K562 (cell line): ENCODE measurements around the gene DCUN1D3. TPM values are rescaled to one million over a fixed set of nuclear protein-coding genes. Genes with fewer than 3 reads are reported as not detected.

ENCODE experiments used
- ATAC-seq: fragments of 200-7000 bp; cut with Tn5 transposase; 3 replicates; pipeline ENCODE4 v1.9.1; 2020; ENCODE audit warnings: moderate library complexity
- BruUV-seq: library from RNA; stranded (reverse); fragments of 400-500 nt; replicated peaks from 2 replicates; lab custom pipeline; 2021; lab: Mats Ljungman, UMichigan
- CTCF ChIA-PET: fragments of 300-600 bp; formaldehyde crosslinking; extraction: SDS; loops from one replicate; lab custom pipeline; 2021; ENCODE audit warnings: low intra/inter-chr PET ratio; lab: Yijun Ruan, JAX
- POLR2A ChIA-PET: fragments of 300-600, 350-650 bp; sonication (Branson Sonifier 250); formaldehyde crosslinking; extraction: SDS; loops from one replicate; lab custom pipeline; 2021; ENCODE audit warnings: antibody characterized with exemption, inconsistent platforms; lab: Yijun Ruan, JAX
- DNase-seq, 4 experiments: peaks; one replicate each; pipeline versions ENCODE4 v3.0.0 to v3.0.0-alpha.2; 2011 to 2018; ENCODE audit warnings: low spot score in 3 of 4, mixed read lengths in 3 of 4; ENCODE audit errors: extremely low read depth in 1 of 4
- FAIRE-seq: peaks from 2 replicates; lab custom pipeline; 2011; peaks lifted over from hg19 to GRCh38; lab: Jason Lieb, UNC
- H2AFZ ChIP-seq: 2 replicates; pipeline ENCODE4 v1.6.0; 2011; ENCODE audit warnings: low read depth, low read length, control low read depth, inconsistent platforms
- H3K27ac ChIP-seq: fragments of 200-600 bp; 3 replicates; pipeline ENCODE4 v1.8.0; 2011; ENCODE audit warnings: low read depth, mild to moderate bottlenecking, control low read depth, inconsistent platforms, low read length, moderate library complexity, mixed read lengths; ENCODE audit errors: extremely low read depth
- H3K27me3 ChIP-seq, 2 experiments: fragments of 300-600 bp in 1 of 2; 2 replicates in 1 of 2; 3 replicates in 1 of 2; pipeline versions ENCODE4 v1.6.0 to v1.8.0; 2011; ENCODE audit warnings: inconsistent platforms in 2 of 2, low read length in 2 of 2, mild to moderate bottlenecking in 1 of 2, mixed read lengths in 1 of 2, moderate library complexity in 1 of 2; ENCODE audit not compliant: control insufficient read depth in 2 of 2, insufficient read depth in 2 of 2
- H3K36me3 ChIP-seq: fragments of 300-600 bp; 3 replicates; pipeline ENCODE4 v1.8.0; 2011; ENCODE audit warnings: mild to moderate bottlenecking, low read length, inconsistent platforms; ENCODE audit not compliant: control insufficient read depth, insufficient read depth
- H3K4me1 ChIP-seq, 2 experiments: fragments of 200-600 bp in 1 of 2; replicated peaks in 1 of 2; 2 replicates in 1 of 2; 3 replicates in 1 of 2; pipeline versions ENCODE4 v1.5.1 to v1.8.0; 2011; ENCODE audit warnings: inconsistent platforms in 2 of 2, low read length in 2 of 2, mild to moderate bottlenecking in 1 of 2, mixed read lengths in 1 of 2, moderate library complexity in 1 of 2; ENCODE audit not compliant: control insufficient read depth in 2 of 2, insufficient read depth in 2 of 2
- H3K4me2 ChIP-seq: 2 replicates; pipeline ENCODE4 v1.6.1; 2011; ENCODE audit warnings: low read length, control low read depth, inconsistent platforms, mixed read lengths; ENCODE audit not compliant: insufficient read depth
- H3K4me3 ChIP-seq: fragments of 200-600 bp; sonication (generic), shearing (Covaris generic); 2 replicates; pipeline ENCODE4 v1.5.1; 2016; ENCODE audit warnings: control low read depth, inconsistent platforms
- H3K79me2 ChIP-seq: fragments of 200-600 bp; 3 replicates; pipeline ENCODE4 v1.8.0; 2011; ENCODE audit warnings: low read length, inconsistent platforms; ENCODE audit not compliant: control insufficient read depth, insufficient read depth
- H3K9ac ChIP-seq, 2 experiments: 2 replicates each; pipeline versions ENCODE4 v1.6.0 to v1.6.1; 2011; ENCODE audit warnings: low read depth in 2 of 2, low read length in 2 of 2, control low read depth in 1 of 2, inconsistent platforms in 1 of 2, mild to moderate bottlenecking in 1 of 2, mixed read lengths in 1 of 2; ENCODE audit not compliant: insufficient read depth in 1 of 2
- H3K9me1 ChIP-seq: one replicate; pipeline ENCODE4 v1.6.0; 2011; ENCODE audit warnings: inconsistent platforms, mild to moderate bottlenecking, low read length, moderate library complexity; ENCODE audit not compliant: control insufficient read depth, insufficient read depth
- H3K9me3 ChIP-seq: replicated peaks from 2 replicates; pipeline ENCODE4 v1.5.1; 2011; ENCODE audit warnings: low read depth, low read length, inconsistent platforms; ENCODE audit not compliant: control insufficient read depth, insufficient read depth
- H4K20me1 ChIP-seq: replicated peaks from 2 replicates; pipeline ENCODE4 v1.6.1; 2011; ENCODE audit warnings: low read length, inconsistent platforms, mixed read lengths; ENCODE audit not compliant: control insufficient read depth, insufficient read depth
- CCNT2 ChIP-seq: IDR thresholded peaks from 2 replicates; pipeline ENCODE4 v1.6.1; 2011; ENCODE audit warnings: borderline replicate concordance, low read depth, mild to moderate bottlenecking, moderate library complexity, mixed read lengths, low read length; ENCODE audit not compliant: insufficient read length; ENCODE audit errors: extremely low read depth
- EGR1 ChIP-seq: fragments of 450-650 bp; conservative IDR thresholded peaks from 2 replicates; pipeline ENCODE4 v1.6.1; 2017; ENCODE audit warnings: mild to moderate bottlenecking
- HDAC1 ChIP-seq, 2 experiments: fragments of 450-650 bp; IDR thresholded peaks; 2 replicates each; pipeline ENCODE4 v1.6.1; 2016 to 2017; ENCODE audit warnings: inconsistent platforms in 1 of 2, mild to moderate bottlenecking in 1 of 2, moderate library complexity in 1 of 2
- LEF1 ChIP-seq: fragments of 450-650 bp; IDR thresholded peaks from 2 replicates; pipeline ENCODE4 v1.6.1; 2016; ENCODE audit warnings: mild to moderate bottlenecking
- MCM7 ChIP-seq, 2 experiments: fragments of 450-650 bp; IDR thresholded peaks; 2 replicates each; pipeline ENCODE4 v1.6.1; 2016 to 2018
- PHF20 ChIP-seq: fragments of 450-650 bp; IDR thresholded peaks from 2 replicates; pipeline ENCODE4 v1.6.1; 2018; ENCODE audit not compliant: partially characterized antibody
- TSC22D4 ChIP-seq: fragments of 450-650 bp; IDR thresholded peaks from 2 replicates; pipeline ENCODE4 v1.6.1; 2016; ENCODE audit warnings: missing genetic modification characterization, missing biosample characterization, control low read depth
- USF2 ChIP-seq: sonication (generic); formaldehyde crosslinking; IDR thresholded peaks from 2 replicates; pipeline ENCODE4 v1.5.0; 2020; ENCODE audit warnings: missing genetic modification reagents
- ZNF140 ChIP-seq: fragments of 250-450 bp; sonication (Bioruptor Pico); IDR thresholded peaks from 2 replicates; pipeline ENCODE4 v1.8.0; 2021; ENCODE audit warnings: moderate library complexity, mild to moderate bottlenecking, inconsistent platforms
- ZNF3 ChIP-seq: fragments of 250-450 bp; sonication (Bioruptor Pico); IDR thresholded peaks from 2 replicates; pipeline ENCODE4 v1.5.0; 2021; ENCODE audit warnings: mild to moderate bottlenecking, moderate library complexity
- ZNF584 ChIP-seq: fragments of 200-800 bp; sonication (Bioruptor generic); IDR thresholded peaks from 2 replicates; pipeline ENCODE4 v1.6.1; 2016; ENCODE audit warnings: low read depth, mild to moderate bottlenecking, missing genetic modification characterization, missing compliant biosample characterization
- ZSCAN29 ChIP-seq: fragments of 450-650 bp; IDR thresholded peaks from 2 replicates; pipeline ENCODE4 v1.6.1; 2017
- WGBS: fragments of 100-300 bp; shearing (Covaris generic); methylation state at CpG from one replicate; pipeline ENCODE4 v1.1.6; 2016; ENCODE audit warnings: low coverage, mixed read lengths; ENCODE audit not compliant: insufficient coverage; ENCODE audit errors: missing lambda C conversion rate; 5-methylcytosine and 5-hydroxymethylcytosine counted together
- in situ Hi-C: fragments of 300-500 bp; cut with MboI; formaldehyde crosslinking; loops from 4 replicates; pipeline ENCODE4 v1.15.0; 2018; ENCODE audit warnings: inconsistent platforms, mixed read lengths
- intact Hi-C: fragments of 100-400 bp; cut with micrococcal nuclease; formaldehyde crosslinking; loops from 2 replicates; pipeline ENCODE4 v1.14.2; 2022
- polyA plus RNA-seq, 8 experiments: library from polyadenylated mRNA; depleted of rRNA in 4 of 8; stranded (reverse) in 5 of 8; unstranded in 3 of 8; fragments of >200 nt; fragmentation: Nextera tagmentation in 2 of 8; fragmentation: Illumina TruSeq in 1 of 8; extraction: Ambion mirVana in 2 of 8; extraction: Trizol in 1 of 8; gene quantifications; 2 replicates each; pipeline versions ENCODE4 v1.2.1 to v1.2.3, GENCODE V29; 2011 to 2014; ENCODE audit warnings: inconsistent platforms in 1 of 8, missing spikeins in 1 of 8
- total RNA-seq, 7 experiments: library from RNA; depleted of rRNA in 6 of 7; stranded (reverse); fragments of >200 nt in 6 of 7; fragmentation: Illumina TruSeq in 2 of 7; extraction: Trizol in 2 of 7; gene quantifications; 2 replicates each; pipeline versions ENCODE4 v1.2.1 to v1.2.3, GENCODE V29; 2011 to 2021; ENCODE audit warnings: low replicate concordance in 1 of 7
- TF ChIP-seq, protein P1 (sequence below), 2 experiments: fragments of 450-650 bp; conservative IDR thresholded peaks; 2 replicates each; pipeline ENCODE4 v1.6.1; 2017; ENCODE audit warnings: mild to moderate bottlenecking in 2 of 2, moderate library complexity in 2 of 2
- TF ChIP-seq, protein P2 (sequence below): sonication (generic); formaldehyde crosslinking; IDR thresholded peaks from 2 replicates; pipeline ENCODE4 v1.8.0; 2022; ENCODE audit warnings: missing genetic modification reagents, mild to moderate bottlenecking, moderate library complexity, borderline replicate concordance
- TF ChIP-seq, protein P3 (sequence below): fragments of 450-650 bp; IDR thresholded peaks from 2 replicates; pipeline ENCODE4 v1.6.1; 2017; ENCODE audit warnings: antibody characterized with exemption, mild to moderate bottlenecking

The DCUN1D3 gene
- total and polyA plus RNA-seq, 9 of the 15 experiments (the other 6 are each of a cell fraction or from before 2014, with no cell fraction given), result 1.0 to 4.7 (median 2.2) TPM

- TF ChIP-seq CCNT2 (no peak), ZNF3 (CRISPR knock-in tag) (no peak), ZSCAN29 (no peak), HDAC1 (IDR thresholded peaks at IDR 0.05) (no peak), TSC22D4 (tag) (no peak), ZNF140 (CRISPR knock-in tag) (no peak), USF2 (no peak)
- TF ChIP-seq, protein P1, sequence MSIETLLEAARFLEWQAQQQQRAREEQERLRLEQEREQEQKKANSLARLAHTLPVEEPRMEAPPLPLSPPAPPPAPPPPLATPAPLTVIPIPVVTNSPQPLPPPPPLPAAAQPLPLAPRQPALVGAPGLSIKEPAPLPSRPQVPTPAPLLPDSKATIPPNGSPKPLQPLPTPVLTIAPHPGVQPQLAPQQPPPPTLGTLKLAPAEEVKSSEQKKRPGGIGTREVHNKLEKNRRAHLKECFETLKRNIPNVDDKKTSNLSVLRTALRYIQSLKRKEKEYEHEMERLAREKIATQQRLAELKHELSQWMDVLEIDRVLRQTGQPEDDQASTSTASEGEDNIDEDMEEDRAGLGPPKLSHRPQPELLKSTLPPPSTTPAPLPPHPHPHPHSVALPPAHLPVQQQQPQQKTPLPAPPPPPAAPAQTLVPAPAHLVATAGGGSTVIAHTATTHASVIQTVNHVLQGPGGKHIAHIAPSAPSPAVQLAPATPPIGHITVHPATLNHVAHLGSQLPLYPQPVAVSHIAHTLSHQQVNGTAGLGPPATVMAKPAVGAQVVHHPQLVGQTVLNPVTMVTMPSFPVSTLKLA (conservative IDR thresholded peaks at IDR 0.05), result no peak
- TF ChIP-seq, all 486 proteins: peak for 0
Observed at GRCh38 chr16:20846030-20846429, 54.1 kb downstream of the DCUN1D3 start (continued).

DNA sequence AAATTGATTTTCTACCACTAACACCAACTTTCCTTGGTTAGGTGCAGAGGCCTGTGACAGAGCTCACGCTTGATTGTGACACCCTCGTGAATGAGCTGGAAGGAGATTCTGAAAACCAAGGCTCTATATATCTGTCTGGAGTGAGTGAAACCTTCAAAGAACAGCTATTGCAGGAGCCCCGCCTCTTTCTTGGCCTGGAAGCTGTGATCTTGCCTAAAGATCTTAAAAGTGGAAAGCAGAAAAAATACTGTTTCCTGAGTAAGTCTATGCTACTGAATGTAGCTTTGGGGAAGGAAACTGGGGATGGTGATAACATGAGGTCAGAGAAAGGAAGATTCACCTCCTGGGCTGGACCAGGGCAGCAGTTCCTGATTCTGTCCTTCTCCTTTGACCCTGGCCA is 55.6 kb downstream of the DCUN1D3 start:
- Histone ChIP-seq H3K27me3 (no peaks in the 10 kb centered on the region), H3K4me2 (no peak overlapping the region), H3K36me3 (peaks cover 76% of the 10 kb centered on the region; the same call in 2 of the 3 replicates), H3K9me1 (no peaks in the 10 kb centered on the region), H3K4me3 (no peak overlapping the region), H3K79me2 (no peaks in the 10 kb centered on the region), H3K9me3 (no peaks in the 10 kb centered on the region), H2AFZ (no peak overlapping the region), H3K27ac (no peak overlapping the region), H4K20me1 (no peaks in the 10 kb centered on the region), H3K9ac (no peak overlapping the region), H3K4me1 (no peaks in the 10 kb centered on the region)
- in situ Hi-C loops, result no loop called here
- intact Hi-C loops, result no loop called here
- 72% methylated on average over 3 of the region's 3 CpGs for WGBS
- POLR2A ChIA-PET, result interaction anchor here (0.5 to 0.9 kb wide), 3 partner anchors 23 to 63 kb away, joined by 3 read pairs; no protein-coding TSS in a partner anchor
- BruUV-seq, result no TSS peak
- FAIRE-seq (no peak), DNase-seq (no peak), ATAC-seq (no peak)
- CTCF ChIA-PET, result no interaction called here
- TF ChIP-seq ZNF584 (CRISPR knock-in tag) (no peak), MCM7 (IDR thresholded peaks at IDR 0.05) (no peak), EGR1 (no peak), LEF1 (no peak), PHF20 (no peak)
- TF ChIP-seq, protein P2, sequence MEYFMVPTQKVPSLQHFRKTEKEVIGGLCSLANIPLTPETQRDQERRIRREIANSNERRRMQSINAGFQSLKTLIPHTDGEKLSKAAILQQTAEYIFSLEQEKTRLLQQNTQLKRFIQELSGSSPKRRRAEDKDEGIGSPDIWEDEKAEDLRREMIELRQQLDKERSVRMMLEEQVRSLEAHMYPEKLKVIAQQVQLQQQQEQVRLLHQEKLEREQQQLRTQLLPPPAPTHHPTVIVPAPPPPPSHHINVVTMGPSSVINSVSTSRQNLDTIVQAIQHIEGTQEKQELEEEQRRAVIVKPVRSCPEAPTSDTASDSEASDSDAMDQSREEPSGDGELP, result no peak
- TF ChIP-seq, protein P3, sequence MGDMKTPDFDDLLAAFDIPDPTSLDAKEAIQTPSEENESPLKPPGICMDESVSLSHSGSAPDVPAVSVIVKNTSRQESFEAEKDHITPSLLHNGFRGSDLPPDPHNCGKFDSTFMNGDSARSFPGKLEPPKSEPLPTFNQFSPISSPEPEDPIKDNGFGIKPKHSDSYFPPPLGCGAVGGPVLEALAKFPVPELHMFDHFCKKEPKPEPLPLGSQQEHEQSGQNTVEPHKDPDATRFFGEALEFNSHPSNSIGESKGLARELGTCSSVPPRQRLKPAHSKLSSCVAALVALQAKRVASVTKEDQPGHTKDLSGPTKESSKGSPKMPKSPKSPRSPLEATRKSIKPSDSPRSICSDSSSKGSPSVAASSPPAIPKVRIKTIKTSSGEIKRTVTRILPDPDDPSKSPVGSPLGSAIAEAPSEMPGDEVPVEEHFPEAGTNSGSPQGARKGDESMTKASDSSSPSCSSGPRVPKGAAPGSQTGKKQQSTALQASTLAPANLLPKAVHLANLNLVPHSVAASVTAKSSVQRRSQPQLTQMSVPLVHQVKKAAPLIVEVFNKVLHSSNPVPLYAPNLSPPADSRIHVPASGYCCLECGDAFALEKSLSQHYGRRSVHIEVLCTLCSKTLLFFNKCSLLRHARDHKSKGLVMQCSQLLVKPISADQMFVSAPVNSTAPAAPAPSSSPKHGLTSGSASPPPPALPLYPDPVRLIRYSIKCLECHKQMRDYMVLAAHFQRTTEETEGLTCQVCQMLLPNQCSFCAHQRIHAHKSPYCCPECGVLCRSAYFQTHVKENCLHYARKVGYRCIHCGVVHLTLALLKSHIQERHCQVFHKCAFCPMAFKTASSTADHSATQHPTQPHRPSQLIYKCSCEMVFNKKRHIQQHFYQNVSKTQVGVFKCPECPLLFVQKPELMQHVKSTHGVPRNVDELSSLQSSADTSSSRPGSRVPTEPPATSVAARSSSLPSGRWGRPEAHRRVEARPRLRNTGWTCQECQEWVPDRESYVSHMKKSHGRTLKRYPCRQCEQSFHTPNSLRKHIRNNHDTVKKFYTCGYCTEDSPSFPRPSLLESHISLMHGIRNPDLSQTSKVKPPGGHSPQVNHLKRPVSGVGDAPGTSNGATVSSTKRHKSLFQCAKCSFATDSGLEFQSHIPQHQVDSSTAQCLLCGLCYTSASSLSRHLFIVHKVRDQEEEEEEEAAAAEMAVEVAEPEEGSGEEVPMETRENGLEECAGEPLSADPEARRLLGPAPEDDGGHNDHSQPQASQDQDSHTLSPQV, result no peak
